C1 segment of cervical spinal cord (tissue), 14 donors: ENCODE results near the gene ZBTB11.
"Not testable (repeated sequence)": the region's sequence is repeated elsewhere in the genome, so short reads cannot be mapped to it uniquely, and the experiment has no call there.

Experiments
- DNase-seq, 14 donors: peaks; one replicate each; lab custom pipeline; 2025; lab: John Stamatoyannopoulos, UW

Gene ZBTB11

DNA sequence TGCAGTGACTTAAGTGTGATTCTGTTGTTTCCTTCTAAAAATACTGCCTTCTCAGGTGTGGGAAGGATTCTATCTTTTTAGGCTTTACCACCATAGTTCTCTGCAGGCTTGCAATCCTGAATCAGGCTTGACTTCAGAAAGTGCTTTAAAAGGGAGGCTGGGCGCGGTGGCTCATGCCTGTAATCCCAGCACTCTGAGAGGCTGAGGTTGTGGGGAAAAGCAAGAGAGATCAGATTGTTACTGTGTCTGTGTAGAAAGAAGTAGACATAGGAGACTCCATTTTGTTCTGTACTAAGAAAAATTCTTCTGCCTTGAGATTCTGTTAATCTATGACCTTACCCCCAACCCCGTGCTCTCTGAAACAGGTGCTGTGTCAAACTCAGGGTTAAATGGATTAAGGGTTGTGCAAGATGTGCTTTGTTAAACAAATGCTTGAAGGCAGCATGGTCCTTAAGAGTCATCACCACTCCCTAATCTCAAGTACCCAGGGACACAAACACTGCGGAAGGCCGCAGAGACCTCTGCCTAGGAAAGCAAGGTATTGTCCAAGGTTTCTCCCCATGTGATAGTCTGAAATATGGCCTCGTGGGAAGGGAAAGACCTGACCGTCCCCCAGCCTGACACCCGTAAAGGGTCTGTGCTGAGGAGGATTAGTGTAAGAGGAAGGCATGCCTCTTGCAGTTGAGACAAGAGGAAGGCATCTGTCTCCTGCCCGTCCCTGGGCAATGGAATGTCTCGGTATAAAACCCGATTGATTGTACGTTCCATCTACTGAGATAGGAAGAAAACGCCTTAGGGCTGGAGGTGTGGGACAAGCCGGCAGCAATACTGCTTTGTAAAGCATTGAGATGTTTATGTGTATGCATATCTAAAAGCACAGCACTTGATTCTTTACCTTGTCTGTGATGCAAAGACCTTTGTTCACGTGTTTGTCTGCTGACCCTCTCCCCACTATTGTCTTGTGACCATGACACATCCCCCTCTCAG is 15.0 kb upstream of the ZBTB11 start:
- DNase-seq, result not testable (repeated sequence)

GRCh38 chr3:101690972-101691371 is 14.0 kb upstream of the ZBTB11 start:
- no peak for DNase-seq

DNA sequence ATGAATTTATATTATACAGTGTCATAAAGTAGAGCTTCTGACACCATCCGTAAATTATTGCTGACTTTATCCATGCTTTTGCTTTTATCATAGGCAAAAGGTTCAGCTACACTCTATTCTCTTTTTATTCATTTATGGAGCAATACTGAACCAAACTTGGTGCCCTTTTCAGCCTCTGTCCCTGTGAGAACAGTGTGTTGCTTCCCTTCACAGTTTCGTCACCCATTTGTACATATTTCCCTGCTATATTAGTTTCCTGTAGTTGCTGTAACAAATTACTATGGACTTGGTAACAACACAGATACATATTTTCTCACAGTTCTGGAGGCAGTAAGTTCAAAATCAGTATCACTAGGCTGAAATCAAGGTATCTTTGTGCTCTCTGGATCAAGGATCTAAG is 12.4 kb upstream of the ZBTB11 start:
- DNase-seq, result no peak

- DNase-seq, result no peak
Measured at GRCh38 chr3:101687142-101687931, 10.4 kb upstream of the ZBTB11 start.

DNA sequence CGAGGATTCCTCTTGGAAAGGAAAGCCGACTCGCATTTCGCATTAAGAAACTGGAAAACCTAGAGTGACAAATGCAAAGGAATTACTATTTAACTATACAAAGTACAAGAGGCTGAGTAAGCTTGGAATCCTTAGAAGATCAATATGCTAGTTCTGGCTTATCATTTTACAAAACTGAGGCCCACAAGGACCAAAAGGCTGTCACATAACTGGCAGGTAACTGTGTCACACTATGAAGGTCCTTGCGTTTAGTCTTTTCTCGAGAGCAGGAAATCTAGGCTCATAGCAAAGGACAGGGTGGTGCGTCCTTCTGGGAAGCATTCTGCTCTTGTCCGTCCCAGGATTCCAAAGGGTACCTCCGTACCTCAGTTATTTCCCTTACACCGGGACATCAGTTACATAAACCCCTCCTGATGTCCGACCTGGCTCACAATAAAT is 9.0 kb upstream of the ZBTB11 start:
- DNase-seq, result no peak

GRCh38 chr3:101685050-101685400 is 8.1 kb upstream of the ZBTB11 start:
- no peak for DNase-seq

DNA sequence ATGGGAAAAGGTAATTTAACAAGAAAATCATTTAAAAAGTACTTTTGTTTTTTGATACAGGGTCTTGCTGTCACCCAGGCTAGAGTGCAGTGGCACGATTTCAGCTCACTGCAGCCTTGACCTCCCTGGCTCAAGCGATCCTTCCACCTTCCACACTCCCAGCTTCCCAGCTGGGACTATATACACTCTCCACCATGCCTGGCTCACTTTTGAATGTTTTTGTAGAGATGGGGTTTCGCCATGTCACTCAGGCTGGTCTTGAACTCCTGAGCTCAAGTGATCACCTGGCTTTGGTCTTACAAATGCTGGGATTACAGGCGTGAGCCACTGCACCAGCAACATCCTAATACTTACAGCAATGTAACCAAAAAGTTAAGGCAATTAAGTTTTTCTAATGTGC is 3.5 kb upstream of the ZBTB11 start:
- no peak for DNase-seq

DNA sequence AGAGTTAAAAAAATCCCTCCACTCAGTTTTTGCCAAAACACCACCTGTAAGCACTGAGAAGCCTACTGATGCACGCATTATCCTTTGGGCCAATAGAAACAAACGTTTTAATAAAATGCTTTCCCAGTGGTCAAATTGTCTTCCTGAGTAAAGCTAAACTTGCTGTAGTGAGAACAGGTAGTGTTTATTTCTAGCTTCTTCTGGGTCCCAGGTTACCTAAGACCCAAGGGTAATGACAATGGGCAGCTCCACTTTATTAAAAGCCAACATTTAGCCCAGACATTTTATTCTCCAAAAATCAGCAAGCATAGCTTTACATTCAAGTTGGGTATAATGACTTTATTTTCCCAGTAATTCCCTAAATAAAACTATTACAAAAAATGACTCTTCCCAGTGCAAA is 1.9 kb upstream of the ZBTB11 start:
- not testable (repeated sequence) for DNase-seq

DNA sequence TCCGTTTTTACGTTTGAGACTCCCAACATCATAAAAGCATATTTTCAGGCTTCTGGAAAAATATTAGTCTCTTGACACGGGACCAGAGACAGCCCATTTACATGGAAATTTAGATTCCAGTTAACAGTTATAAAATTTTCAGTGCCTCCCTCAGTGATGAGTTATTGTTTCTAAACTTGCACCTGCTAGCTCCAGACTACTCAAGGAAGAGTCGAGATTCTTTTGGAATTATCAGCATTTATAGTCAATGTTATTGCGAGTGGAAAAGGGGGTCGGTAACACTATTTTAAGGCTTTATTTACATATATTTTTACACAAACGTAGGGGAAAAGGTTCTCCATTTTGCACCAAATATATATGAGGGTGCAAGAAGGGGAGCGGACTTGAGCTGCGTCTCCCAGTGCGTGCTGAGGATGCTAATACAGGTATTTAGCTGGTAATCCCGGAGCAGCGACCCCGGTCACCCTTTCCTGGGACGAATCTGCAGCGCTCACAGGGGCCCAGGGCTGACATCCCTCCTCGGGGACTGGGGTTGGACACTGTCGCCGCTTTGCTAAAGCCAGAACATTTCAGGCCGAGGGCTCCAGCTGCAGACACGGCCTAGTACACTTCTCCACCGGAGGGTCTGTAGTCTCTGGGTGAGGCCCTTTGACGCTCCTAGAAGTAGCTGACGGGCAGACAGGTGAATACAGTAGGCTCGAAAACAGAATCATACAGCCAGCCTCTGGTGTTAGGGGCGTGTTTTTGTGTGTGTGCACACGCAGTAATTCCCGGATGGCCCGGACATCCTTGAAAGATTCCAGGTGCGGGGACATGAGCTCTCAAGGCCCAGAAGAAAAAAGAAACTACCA is 729 bp upstream of the ZBTB11 start:
- no peak for DNase-seq

DNA sequence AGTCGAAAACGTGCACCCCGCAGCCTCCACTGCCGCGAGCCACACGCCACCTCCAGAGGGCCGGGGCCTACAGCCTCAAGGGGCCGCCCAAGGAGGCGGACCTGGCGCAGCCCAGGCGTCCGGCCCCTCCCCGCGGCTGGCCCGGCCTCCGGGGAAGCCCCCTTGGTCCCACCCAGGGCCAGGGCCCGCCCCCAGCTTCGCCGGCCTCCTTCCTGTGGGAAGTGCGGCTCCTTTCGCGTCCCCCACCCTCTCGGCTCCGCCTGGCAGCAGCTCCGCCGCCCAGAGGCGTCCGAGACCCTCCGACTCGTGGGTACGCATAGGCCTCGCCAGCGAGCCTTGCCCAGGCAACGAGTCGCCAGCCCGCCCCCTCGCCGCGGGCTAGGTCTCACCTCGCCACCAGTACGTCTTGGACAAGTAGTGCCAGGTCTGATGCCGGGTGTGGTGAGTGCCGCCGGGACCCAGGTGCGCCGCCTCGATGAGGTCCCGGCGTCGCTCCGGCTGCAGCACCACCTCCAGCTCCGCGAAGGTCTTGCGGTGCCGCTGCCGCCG is 642 bp downstream of the ZBTB11 start:
- DNase-seq, result no peak

GRCh38 chr3:101675709-101676215 is 1.2 kb downstream of the ZBTB11 start:
- no peak for DNase-seq

DNA sequence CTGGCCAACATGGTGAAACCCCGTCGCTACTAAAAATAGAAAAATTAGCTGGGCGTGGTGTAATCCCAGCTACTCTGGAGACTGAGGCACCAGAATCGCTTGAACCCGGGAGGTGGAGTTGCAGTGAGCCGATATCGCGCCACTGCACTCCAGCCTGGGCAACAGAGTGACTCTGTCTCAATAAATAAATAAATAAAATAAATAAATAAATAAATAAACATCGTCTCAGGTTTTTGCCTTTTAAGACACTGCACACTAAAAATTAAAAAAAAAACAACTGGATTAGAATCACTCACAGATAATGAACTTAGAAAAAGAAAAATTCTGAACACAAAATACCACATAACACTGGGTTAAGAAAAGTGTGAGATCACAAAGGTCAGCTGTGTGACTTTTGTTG is 2.4 kb downstream of the ZBTB11 start:
- no peak for DNase-seq

DNA sequence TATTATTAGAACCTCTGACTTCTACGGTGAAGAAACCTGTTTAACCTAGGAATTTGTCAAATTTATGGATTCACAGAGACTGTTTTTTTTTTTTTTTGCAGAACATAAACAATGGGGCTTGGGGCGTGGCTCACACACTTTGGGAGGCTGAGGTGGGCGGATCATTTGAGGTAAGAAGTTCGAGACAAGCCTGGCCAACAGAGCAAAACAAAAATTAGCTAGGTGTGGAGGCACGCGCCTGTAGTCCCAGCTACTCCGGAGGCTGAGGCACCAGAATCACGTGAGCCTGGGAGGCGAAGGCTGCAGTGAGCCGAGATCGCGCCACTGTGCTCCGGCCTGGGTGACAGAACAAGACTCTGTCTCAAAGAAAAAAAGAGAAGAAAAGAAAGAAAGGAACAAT is 3.0 kb downstream of the ZBTB11 start:
- DNase-seq, result no peak

DNA sequence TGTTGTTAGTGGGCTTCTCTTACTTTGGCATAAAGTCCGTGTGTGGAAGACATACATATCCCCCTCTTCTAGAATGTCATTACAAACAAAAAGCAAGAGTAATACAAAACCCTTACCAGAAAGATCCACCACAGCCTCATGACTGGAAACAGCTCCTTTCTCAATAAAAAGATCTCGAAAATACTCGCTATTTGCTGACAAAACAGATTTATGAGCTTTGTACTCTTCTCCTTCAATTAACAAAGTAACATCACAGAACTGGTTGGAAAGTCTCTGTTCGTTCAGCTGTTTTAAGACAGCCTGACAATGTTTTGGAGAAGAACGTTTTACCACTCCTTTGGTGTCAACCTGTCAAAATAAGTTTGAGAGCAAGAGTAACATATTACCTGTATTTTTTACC is 5.9 kb downstream of the ZBTB11 start:
- no peak for DNase-seq

DNA sequence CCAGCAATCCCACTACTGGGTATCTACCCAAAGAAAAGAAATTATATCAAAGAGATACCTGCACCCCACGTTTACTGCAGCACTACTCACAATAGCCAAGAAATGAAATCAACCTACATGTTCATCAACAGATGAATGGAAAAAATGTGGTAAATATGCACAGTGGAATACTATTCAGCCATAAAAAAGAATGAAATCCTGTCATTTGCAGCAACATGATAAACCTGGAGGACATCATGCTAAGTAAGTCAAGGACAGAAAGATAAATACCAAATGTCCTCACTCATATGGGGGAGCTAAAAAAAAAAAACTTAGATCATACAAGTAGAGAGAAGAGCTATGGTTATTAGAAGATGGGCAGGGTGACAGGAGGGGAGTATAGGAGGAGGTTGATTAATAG is 9.1 kb downstream of the ZBTB11 start:
- no peak for DNase-seq

DNA sequence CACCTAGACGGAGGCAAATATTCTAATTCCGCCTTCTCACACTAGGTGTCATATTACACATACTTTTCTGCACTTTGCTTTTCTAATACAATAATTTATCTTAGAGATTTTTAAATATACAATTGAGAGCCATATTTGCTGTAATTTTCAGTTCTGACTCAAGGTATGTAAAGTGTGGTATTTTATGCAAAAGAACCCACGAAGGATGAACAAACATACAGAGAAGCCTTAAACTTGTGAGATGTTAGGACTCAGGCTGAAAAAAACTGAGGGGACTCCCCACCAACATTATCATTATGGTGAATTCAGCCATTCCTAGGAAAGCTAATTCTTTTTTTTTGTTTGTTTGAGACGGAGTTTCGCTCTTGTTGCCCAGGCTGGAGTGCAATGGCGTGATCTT is 9.6 kb downstream of the ZBTB11 start:
- no peak for DNase-seq

- DNase-seq, result no peak
Measured at GRCh38 chr3:101665851-101666250, 11.1 kb downstream of the ZBTB11 start.

- DNase-seq, result no peak
Measured at GRCh38 chr3:101665357-101665756, 11.6 kb downstream of the ZBTB11 start.

DNA sequence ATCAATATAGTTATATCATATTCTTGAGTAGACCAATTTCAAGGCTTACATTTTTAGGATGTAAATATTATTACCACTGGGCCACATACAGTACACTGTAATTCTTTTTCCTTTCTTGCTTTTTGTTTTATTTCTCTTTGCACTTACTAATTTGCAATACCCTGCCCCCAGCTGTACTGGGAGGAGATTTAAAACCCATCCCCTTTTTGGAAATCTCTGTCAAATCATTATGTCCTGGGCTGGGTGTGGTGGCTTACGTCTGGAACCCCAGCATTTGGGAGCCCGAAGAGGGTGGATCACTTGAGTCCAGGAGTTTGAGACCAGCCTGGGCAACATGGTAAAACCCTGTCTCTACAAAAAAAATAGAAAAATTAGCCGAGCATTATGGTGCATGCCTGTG is 16.2 kb downstream of the ZBTB11 start:
- DNase-seq, result no peak

DNA sequence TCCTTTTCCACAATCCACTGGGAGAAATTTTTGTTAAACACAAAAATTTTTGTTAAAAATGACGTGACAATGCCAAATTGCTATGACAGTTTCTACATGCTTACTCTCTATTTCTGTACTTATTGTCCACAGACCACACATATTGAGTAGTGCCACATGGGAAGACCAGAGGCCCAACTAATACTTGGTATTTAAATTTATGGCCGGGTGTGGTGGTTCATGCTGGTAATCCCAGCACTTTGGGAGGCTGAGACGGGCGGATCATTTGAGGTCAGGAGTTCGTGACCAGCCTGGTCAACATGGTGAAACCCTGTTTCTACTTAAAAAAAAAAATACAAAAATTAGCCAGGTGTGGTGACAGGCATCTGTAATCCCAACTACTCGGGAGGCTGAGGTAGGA is 20.3 kb downstream of the ZBTB11 start:
- no peak for DNase-seq

GRCh38 chr3:101646726-101647125 is 30.2 kb downstream of the ZBTB11 start:
- no peak for DNase-seq
